ENCODE data around the gene PICALM.

Gene PICALM

GRCh38 chr11:86116386-86116726 lies 47.5 kb upstream of the PICALM start:
- no peaks in the 10 kb centered on the region for H3K36me3 ChIP-seq (ENCODE audit: control insufficient read depth, insufficient read depth, low read length)
- no peaks in the 10 kb centered on the region for H3K9me3 ChIP-seq (ENCODE audit: control insufficient read depth, low read length)
- TF ChIP-seq, protein P1, sequence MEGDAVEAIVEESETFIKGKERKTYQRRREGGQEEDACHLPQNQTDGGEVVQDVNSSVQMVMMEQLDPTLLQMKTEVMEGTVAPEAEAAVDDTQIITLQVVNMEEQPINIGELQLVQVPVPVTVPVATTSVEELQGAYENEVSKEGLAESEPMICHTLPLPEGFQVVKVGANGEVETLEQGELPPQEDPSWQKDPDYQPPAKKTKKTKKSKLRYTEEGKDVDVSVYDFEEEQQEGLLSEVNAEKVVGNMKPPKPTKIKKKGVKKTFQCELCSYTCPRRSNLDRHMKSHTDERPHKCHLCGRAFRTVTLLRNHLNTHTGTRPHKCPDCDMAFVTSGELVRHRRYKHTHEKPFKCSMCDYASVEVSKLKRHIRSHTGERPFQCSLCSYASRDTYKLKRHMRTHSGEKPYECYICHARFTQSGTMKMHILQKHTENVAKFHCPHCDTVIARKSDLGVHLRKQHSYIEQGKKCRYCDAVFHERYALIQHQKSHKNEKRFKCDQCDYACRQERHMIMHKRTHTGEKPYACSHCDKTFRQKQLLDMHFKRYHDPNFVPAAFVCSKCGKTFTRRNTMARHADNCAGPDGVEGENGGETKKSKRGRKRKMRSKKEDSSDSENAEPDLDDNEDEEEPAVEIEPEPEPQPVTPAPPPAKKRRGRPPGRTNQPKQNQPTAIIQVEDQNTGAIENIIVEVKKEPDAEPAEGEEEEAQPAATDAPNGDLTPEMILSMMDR (IDR thresholded peaks at IDR 0.05): no peak
- H3K79me2 ChIP-seq: no peaks in the 10 kb centered on the region
- H3K9ac ChIP-seq: no peak overlapping the region
- no peaks in the 10 kb centered on the region for H3K27me3 ChIP-seq (ENCODE audit: control insufficient read depth, insufficient read depth, low read length)
- peaks cover 5% of the 10 kb centered on the region for H3K4me1 ChIP-seq
- no peak overlapping the region for H3K4me2 ChIP-seq (ENCODE audit: low read length)
- H2AFZ ChIP-seq: no peak overlapping the region
- no peak overlapping the region for H3K4me3 ChIP-seq (ENCODE audit: low read depth, low read length)
- H3K27ac ChIP-seq: no peak overlapping the region

DNA sequence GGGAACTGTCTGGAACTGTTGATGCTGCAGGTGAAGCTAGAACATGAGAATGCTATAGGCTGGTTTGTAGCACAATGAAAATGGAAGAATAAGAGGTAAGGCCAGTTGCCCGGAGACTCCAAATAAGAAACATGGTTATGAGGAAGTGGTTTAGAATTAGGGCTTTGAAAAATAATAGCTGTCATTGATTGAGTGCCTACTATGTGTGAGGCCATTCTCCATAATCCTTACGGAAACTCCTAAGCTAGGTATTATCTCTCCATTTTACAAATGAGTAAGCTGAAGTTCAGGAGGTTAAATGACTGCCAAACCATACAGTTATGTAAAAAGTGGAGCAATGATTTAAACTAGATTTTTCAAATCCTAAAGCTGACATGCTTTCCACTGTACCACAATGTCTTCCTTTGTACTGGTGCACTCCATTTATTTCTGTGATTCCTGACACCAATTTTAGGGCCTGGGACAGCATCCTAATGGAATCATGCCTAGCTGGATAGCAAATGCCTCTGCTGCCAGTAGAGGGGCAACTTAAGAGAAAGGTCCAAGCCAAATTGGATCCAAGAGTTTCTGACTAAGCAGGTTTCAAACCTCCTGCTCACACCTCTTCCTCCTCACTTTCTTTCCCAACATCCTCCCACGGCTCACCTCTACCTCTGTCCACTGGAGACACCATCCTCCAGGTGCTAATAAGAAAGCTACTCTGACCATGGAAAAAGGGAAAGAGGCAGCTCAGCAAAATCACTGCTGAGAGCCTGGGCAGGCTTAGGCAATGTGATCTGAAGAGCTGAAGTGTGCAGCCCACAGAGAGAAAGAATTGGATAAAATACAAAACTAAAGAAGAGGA lies 46.9 kb upstream of the PICALM start:
- Histone ChIP-seq H3K9me3 (ENCODE audit: control insufficient read depth, low read length) (no peaks in the 10 kb centered on the region), H3K4me1 (peaks cover 5% of the 10 kb centered on the region), H3K4me2 (ENCODE audit: low read length) (no peak overlapping the region), H3K27ac (no peak overlapping the region), H2AFZ (peak overlapping the region; percentile 64), H3K27me3 (ENCODE audit: control insufficient read depth, insufficient read depth, low read length) (no peaks in the 10 kb centered on the region), H3K79me2 (no peaks in the 10 kb centered on the region), H3K36me3 (ENCODE audit: control insufficient read depth, insufficient read depth, low read length) (no peaks in the 10 kb centered on the region), H3K4me3 (ENCODE audit: low read depth, low read length) (no peak overlapping the region), H3K9ac (no peak overlapping the region)
- TF ChIP-seq, protein P1 (IDR thresholded peaks at IDR 0.05): no peak

- no peak overlapping the region for H3K4me3 ChIP-seq (ENCODE audit: low read depth, low read length)
- no peak overlapping the region for H3K27ac ChIP-seq
- no peak overlapping the region for H3K9ac ChIP-seq
- no peaks in the 10 kb centered on the region for H3K79me2 ChIP-seq
- no peaks in the 10 kb centered on the region for H3K4me1 ChIP-seq
- no peaks in the 10 kb centered on the region for H3K27me3 ChIP-seq (ENCODE audit: control insufficient read depth, insufficient read depth, low read length)
- H2AFZ ChIP-seq: no peak overlapping the region
- TF ChIP-seq, protein P1 (IDR thresholded peaks at IDR 0.05): no peak
- no peak overlapping the region for H3K4me2 ChIP-seq (ENCODE audit: low read length)
- no peaks in the 10 kb centered on the region for H3K9me3 ChIP-seq (ENCODE audit: control insufficient read depth, low read length)
- no peaks in the 10 kb centered on the region for H3K36me3 ChIP-seq (ENCODE audit: control insufficient read depth, insufficient read depth, low read length)
Observed at GRCh38 chr11:86108890-86109638, 40.2 kb upstream of the PICALM start.

DNA sequence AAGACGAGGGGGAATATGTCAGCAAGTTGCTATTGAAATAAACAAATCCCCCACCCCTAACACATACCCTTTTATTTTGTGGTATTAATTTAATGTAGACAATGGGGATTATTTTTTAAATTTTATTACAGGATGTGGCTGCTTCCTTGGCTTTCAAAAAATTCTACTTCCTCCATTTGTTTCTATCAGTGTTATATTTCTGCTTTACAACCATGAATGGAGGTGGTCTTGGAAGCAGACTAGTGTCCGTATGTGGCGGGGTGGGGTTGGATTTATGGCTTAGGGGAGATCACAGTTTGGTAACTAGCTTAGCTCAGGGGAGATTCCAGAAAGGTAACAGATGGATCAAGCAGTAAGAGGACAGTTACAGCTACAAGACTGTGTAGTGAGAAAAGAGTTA lies 39.3 kb upstream of the PICALM start:
- H3K4me1 ChIP-seq: no peaks in the 10 kb centered on the region
- no peaks in the 10 kb centered on the region for H3K36me3 ChIP-seq (ENCODE audit: control insufficient read depth, insufficient read depth, low read length)
- TF ChIP-seq, protein P1 (IDR thresholded peaks at IDR 0.05): no peak
- H3K4me3 ChIP-seq (ENCODE audit: low read depth, low read length): no peak overlapping the region
- no peak overlapping the region for H3K4me2 ChIP-seq (ENCODE audit: low read length)
- H2AFZ ChIP-seq: peak overlapping the region; percentile 24
- no peak overlapping the region for H3K9ac ChIP-seq
- H3K9me3 ChIP-seq (ENCODE audit: control insufficient read depth, low read length): no peaks in the 10 kb centered on the region
- H3K27me3 ChIP-seq (ENCODE audit: control insufficient read depth, insufficient read depth, low read length): no peaks in the 10 kb centered on the region
- H3K27ac ChIP-seq: no peak overlapping the region
- H3K79me2 ChIP-seq: no peaks in the 10 kb centered on the region
